HCT116 (cell line): Measurements from ENCODE around the gene ABHD12. TPM values are rescaled to one million over a fixed set of nuclear protein-coding genes. Genes with fewer than 3 reads are reported as not detected.

ENCODE experiments used
- ATAC-seq: fragments of 200-7000 bp; cut with Tn5 transposase; 2 replicates; pipeline ENCODE4 v1.9.1; 2020; ENCODE audit warnings: mild to moderate bottlenecking, moderate library complexity
- BruUV-seq: library from RNA; stranded (reverse); fragments of 400-500 nt; replicated peaks from 2 replicates; lab custom pipeline; 2021; lab: Mats Ljungman, UMichigan
- CTCF ChIA-PET: fragments of 300-600 bp; sonication (Branson Sonifier 250); formaldehyde crosslinking; loops from one replicate; lab custom pipeline; 2021; ENCODE audit warnings: antibody characterized with exemption; lab: Charles Lee
- POLR2A ChIA-PET: fragments of 300-600, 350-600 bp; sonication (Branson Sonifier 250); formaldehyde crosslinking; loops from one replicate; lab custom pipeline; 2021; ENCODE audit warnings: antibody characterized with exemption; lab: Charles Lee
- RAD21 ChIA-PET, 2 experiments: fragments of 300-600 bp; sonication (Branson Sonifier 250); formaldehyde crosslinking; loops; one replicate each; lab custom pipeline; 2023; ENCODE audit warnings: low total read pairs in 2 of 2; ENCODE audit not compliant: uncharacterized antibody in 2 of 2, unreplicated experiment in 2 of 2, low non-redundant PET in 1 of 2; lab: Charles Lee
- DNase-seq: peaks from one replicate; pipeline ENCODE4 v3.0.0-alpha.2; 2010; ENCODE audit warnings: low read depth, low spot score
- H2AFZ ChIP-seq: fragments of 200-600 bp; shearing (Covaris generic), sonication (generic); 2 replicates; pipeline ENCODE4 v1.6.1; 2017; ENCODE audit warnings: low read depth, mixed run types, mixed read lengths, antibody characterized with exemption, low read length; ENCODE audit not compliant: poor library complexity, severe bottlenecking
- H3K27ac ChIP-seq: 2 replicates; pipeline ENCODE4 v1.5.1; 2012; ENCODE audit warnings: low read depth, low read length
- H3K27me3 ChIP-seq: fragments of 200-600 bp; sonication (generic); 2 replicates; pipeline ENCODE4 v1.6.1; 2016; ENCODE audit warnings: mixed run types, low read length, mixed read lengths; ENCODE audit not compliant: insufficient read depth
- H3K36me3 ChIP-seq, 2 experiments: fragments of 200-500 bp in 1 of 2; fragments of 200-600 bp in 1 of 2; sonication (Bioruptor generic) in 1 of 2; sonication (generic) in 1 of 2; 2 replicates each; pipeline versions ENCODE4 v1.5.1 to v1.6.1; 2014 to 2016; ENCODE audit warnings: low read length in 2 of 2, inconsistent platforms in 1 of 2, mixed read lengths in 1 of 2, mixed run types in 1 of 2; ENCODE audit not compliant: insufficient read depth in 2 of 2, control insufficient read depth in 1 of 2
- H3K4me1 ChIP-seq, 2 experiments: fragments of 200-600 bp in 1 of 2; sonication (generic) in 1 of 2; 2 replicates each; pipeline versions ENCODE4 v1.5.1 to v1.6.1; 2012 to 2017; ENCODE audit warnings: low read length in 2 of 2, inconsistent platforms in 1 of 2, mild to moderate bottlenecking in 1 of 2, mixed read lengths in 1 of 2, mixed run types in 1 of 2, moderate library complexity in 1 of 2; ENCODE audit not compliant: insufficient read depth in 2 of 2, control insufficient read depth in 1 of 2
- H3K4me2 ChIP-seq: fragments of 200-600 bp; sonication (generic); 2 replicates; pipeline ENCODE4 v1.6.1; 2017; ENCODE audit warnings: mixed run types, low read length, mixed read lengths
- H3K4me3 ChIP-seq, 2 experiments: fragments of 200-600 bp in 1 of 2; sonication (generic) in 1 of 2; replicated peaks in 1 of 2; 2 replicates each; pipeline ENCODE4 v1.5.1; 2011 to 2016; ENCODE audit warnings: low read length in 2 of 2, control low read depth in 1 of 2, low read depth in 1 of 2, mild to moderate bottlenecking in 1 of 2, mixed read lengths in 1 of 2, mixed run types in 1 of 2
- H3K79me2 ChIP-seq: fragments of 200-600 bp; sonication (generic); 2 replicates; pipeline ENCODE4 v1.6.1; 2017; ENCODE audit warnings: mild to moderate bottlenecking, mixed run types, low read length, moderate library complexity, mixed read lengths; ENCODE audit not compliant: insufficient read depth
- H3K9ac ChIP-seq: fragments of 200-600 bp; sonication (generic); 2 replicates; pipeline ENCODE4 v1.6.1; 2016; ENCODE audit warnings: low read length, mixed read lengths
- H3K9me2 ChIP-seq: fragments of 200-600 bp; sonication (generic), shearing (Covaris generic); 2 replicates; pipeline ENCODE4 v1.6.1; 2017; ENCODE audit warnings: mixed run types, mild to moderate bottlenecking, moderate library complexity; ENCODE audit not compliant: insufficient read depth
- H3K9me3 ChIP-seq, 2 experiments: fragments of 200-500 bp in 1 of 2; fragments of 200-600 bp in 1 of 2; sonication (Bioruptor generic) in 1 of 2; sonication (generic) in 1 of 2; 2 replicates each; pipeline ENCODE4 v1.6.1; 2014 to 2017; ENCODE audit warnings: low read length in 2 of 2, mixed read lengths in 2 of 2, inconsistent platforms in 1 of 2, low read depth in 1 of 2, mild to moderate bottlenecking in 1 of 2, mixed run types in 1 of 2, moderate library complexity in 1 of 2; ENCODE audit not compliant: control insufficient read depth in 1 of 2, insufficient read depth in 1 of 2
- H4K20me1 ChIP-seq: fragments of 200-600 bp; sonication (generic), shearing (Covaris generic); 2 replicates; pipeline ENCODE4 v1.6.1; 2017; ENCODE audit warnings: mixed run types, mild to moderate bottlenecking, moderate library complexity; ENCODE audit not compliant: insufficient read depth
- CEBPB ChIP-seq: IDR thresholded peaks from 2 replicates; pipeline ENCODE4 v1.6.1; 2012; ENCODE audit warnings: low read depth
- EZH2 ChIP-seq: fragments of 200-600 bp; sonication (generic); IDR thresholded peaks from 2 replicates; pipeline ENCODE4 v1.6.1; 2017; ENCODE audit warnings: antibody characterized with exemption, mixed run types
- EZH2phosphoT487 ChIP-seq: fragments of 200-600 bp; IDR thresholded peaks from 2 replicates; pipeline ENCODE4 v1.6.1; 2018; ENCODE audit warnings: antibody characterized with exemption, borderline replicate concordance
- FOSL1 ChIP-seq: IDR thresholded peaks from 2 replicates; pipeline ENCODE4 v1.6.1; 2012; ENCODE audit warnings: low read depth
- JUND ChIP-seq: IDR thresholded peaks from 2 replicates; pipeline ENCODE4 v1.6.1; 2012
- MAX ChIP-seq: IDR thresholded peaks from 2 replicates; pipeline ENCODE4 v1.6.1; 2012
- POLR2A ChIP-seq: IDR thresholded peaks from 2 replicates; pipeline ENCODE4 v1.7.0; 2011; ENCODE audit warnings: borderline replicate concordance; ENCODE audit not compliant: insufficient read depth, insufficient read length; ENCODE audit errors: extremely low read depth
- POLR2AphosphoS5 ChIP-seq: IDR thresholded peaks from 2 replicates; pipeline ENCODE4 v1.6.1; 2011; ENCODE audit warnings: mild to moderate bottlenecking, low read depth, low read length, moderate library complexity
- RAD21 ChIP-seq: IDR thresholded peaks from 2 replicates; pipeline ENCODE4 v1.6.1; 2012; ENCODE audit warnings: low read depth, mild to moderate bottlenecking
- SIN3A ChIP-seq: IDR thresholded peaks from 2 replicates; pipeline ENCODE4 v1.6.1; 2012; ENCODE audit warnings: low read depth
- SP1 ChIP-seq: IDR thresholded peaks from 2 replicates; pipeline ENCODE4 v1.6.1; 2012; ENCODE audit warnings: low read depth
- SRF ChIP-seq: IDR thresholded peaks from 2 replicates; pipeline ENCODE4 v1.6.1; 2012; ENCODE audit warnings: low read depth
- TCF7L2 ChIP-seq: IDR thresholded peaks from 2 replicates; pipeline ENCODE4 v1.7.0; 2011; ENCODE audit warnings: borderline replicate concordance, inconsistent platforms; ENCODE audit not compliant: insufficient read depth, insufficient read length; ENCODE audit errors: extremely low read depth
- ZFX ChIP-seq: fragments of 450-650 bp; IDR thresholded peaks from 2 replicates; pipeline ENCODE4 v1.6.1; 2017
- ZNF274 ChIP-seq: fragments of 200-500 bp; sonication (Bioruptor generic); IDR thresholded peaks from 2 replicates; pipeline ENCODE4 v1.6.1; 2014; ENCODE audit warnings: mild to moderate bottlenecking, low read depth, low read length, inconsistent platforms
- intact Hi-C: fragments of 100-400 bp; cut with micrococcal nuclease; formaldehyde crosslinking; loops from 2 replicates; pipeline ENCODE4 v1.10.0; 2022
- total RNA-seq: library from RNA; stranded (reverse); gene quantifications from one replicate; pipeline ENCODE4 v1.2.1, GENCODE V29; 2021; ENCODE audit not compliant: unreplicated experiment
- TF ChIP-seq, protein P1 (sequence below): IDR thresholded peaks from 2 replicates; pipeline ENCODE4 v1.6.1; 2012; ENCODE audit warnings: low read depth
- TF ChIP-seq, protein P2 (sequence below), 3 experiments: fragments of 200-600 bp in 1 of 3; sonication (generic) in 1 of 3; IDR thresholded peaks in 2 of 3; conservative IDR thresholded peaks in 1 of 3; 2 replicates each; pipeline ENCODE4 v1.5.1; 2012 to 2017; ENCODE audit warnings: low read depth in 2 of 3, low read length in 2 of 3, antibody characterized with exemption in 1 of 3, borderline replicate concordance in 1 of 3, control low read depth in 1 of 3, mild to moderate bottlenecking in 1 of 3, mixed read lengths in 1 of 3, mixed run types in 1 of 3, moderate library complexity in 1 of 3; ENCODE audit not compliant: insufficient read depth in 1 of 3

ABHD12 gene
- total RNA-seq, 1 experiment from 2014 or later: 31.7 TPM

- RAD21 ChIA-PET: no interaction called here
- BruUV-seq: no TSS peak
- H3K36me3 ChIP-seq: no peaks in the 10 kb centered on the region; a peak in 1 of 4 replicates
- H3K9me2 ChIP-seq: no peaks in the 10 kb centered on the region
- H3K79me2 ChIP-seq: no peaks in the 10 kb centered on the region
- CTCF ChIA-PET: no interaction called here
- H3K9ac ChIP-seq: no peak overlapping the region
- no peak overlapping the region for H3K4me2 ChIP-seq
- no peak for DNase-seq
- H4K20me1 ChIP-seq: no peaks in the 10 kb centered on the region
- H3K4me1 ChIP-seq: peaks cover 32 to 33% of the 10 kb centered on the region in 2 experiments
- TF ChIP-seq SP1: no peak
- no peak for TF ChIP-seq EZH2
- TF ChIP-seq CEBPB: no peak
- TF ChIP-seq ZNF274: no peak
- no peak for TF ChIP-seq JUND
- TF ChIP-seq EZH2phosphoT487: no peak
- TF ChIP-seq SIN3A: no peak
- TF ChIP-seq POLR2A: no peak
- no peak for TF ChIP-seq RAD21
- TF ChIP-seq MAX: no peak
- TF ChIP-seq TCF7L2: no peak
- no peak for TF ChIP-seq FOSL1
- TF ChIP-seq, protein P1, sequence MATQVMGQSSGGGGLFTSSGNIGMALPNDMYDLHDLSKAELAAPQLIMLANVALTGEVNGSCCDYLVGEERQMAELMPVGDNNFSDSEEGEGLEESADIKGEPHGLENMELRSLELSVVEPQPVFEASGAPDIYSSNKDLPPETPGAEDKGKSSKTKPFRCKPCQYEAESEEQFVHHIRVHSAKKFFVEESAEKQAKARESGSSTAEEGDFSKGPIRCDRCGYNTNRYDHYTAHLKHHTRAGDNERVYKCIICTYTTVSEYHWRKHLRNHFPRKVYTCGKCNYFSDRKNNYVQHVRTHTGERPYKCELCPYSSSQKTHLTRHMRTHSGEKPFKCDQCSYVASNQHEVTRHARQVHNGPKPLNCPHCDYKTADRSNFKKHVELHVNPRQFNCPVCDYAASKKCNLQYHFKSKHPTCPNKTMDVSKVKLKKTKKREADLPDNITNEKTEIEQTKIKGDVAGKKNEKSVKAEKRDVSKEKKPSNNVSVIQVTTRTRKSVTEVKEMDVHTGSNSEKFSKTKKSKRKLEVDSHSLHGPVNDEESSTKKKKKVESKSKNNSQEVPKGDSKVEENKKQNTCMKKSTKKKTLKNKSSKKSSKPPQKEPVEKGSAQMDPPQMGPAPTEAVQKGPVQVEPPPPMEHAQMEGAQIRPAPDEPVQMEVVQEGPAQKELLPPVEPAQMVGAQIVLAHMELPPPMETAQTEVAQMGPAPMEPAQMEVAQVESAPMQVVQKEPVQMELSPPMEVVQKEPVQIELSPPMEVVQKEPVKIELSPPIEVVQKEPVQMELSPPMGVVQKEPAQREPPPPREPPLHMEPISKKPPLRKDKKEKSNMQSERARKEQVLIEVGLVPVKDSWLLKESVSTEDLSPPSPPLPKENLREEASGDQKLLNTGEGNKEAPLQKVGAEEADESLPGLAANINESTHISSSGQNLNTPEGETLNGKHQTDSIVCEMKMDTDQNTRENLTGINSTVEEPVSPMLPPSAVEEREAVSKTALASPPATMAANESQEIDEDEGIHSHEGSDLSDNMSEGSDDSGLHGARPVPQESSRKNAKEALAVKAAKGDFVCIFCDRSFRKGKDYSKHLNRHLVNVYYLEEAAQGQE: no peak
- no peak for TF ChIP-seq ZFX
- TF ChIP-seq POLR2AphosphoS5: no peak
- no peak for TF ChIP-seq SRF
- TF ChIP-seq, protein P2, sequence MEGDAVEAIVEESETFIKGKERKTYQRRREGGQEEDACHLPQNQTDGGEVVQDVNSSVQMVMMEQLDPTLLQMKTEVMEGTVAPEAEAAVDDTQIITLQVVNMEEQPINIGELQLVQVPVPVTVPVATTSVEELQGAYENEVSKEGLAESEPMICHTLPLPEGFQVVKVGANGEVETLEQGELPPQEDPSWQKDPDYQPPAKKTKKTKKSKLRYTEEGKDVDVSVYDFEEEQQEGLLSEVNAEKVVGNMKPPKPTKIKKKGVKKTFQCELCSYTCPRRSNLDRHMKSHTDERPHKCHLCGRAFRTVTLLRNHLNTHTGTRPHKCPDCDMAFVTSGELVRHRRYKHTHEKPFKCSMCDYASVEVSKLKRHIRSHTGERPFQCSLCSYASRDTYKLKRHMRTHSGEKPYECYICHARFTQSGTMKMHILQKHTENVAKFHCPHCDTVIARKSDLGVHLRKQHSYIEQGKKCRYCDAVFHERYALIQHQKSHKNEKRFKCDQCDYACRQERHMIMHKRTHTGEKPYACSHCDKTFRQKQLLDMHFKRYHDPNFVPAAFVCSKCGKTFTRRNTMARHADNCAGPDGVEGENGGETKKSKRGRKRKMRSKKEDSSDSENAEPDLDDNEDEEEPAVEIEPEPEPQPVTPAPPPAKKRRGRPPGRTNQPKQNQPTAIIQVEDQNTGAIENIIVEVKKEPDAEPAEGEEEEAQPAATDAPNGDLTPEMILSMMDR (IDR thresholded peaks at IDR 0.05 in 2 of 3, conservative IDR thresholded peaks at IDR 0.05 in 1 of 3; ENCODE audit: borderline replicate concordance in 1 of 3, insufficient read depth in 1 of 3, low read depth in 2 of 3, low read length in 2 of 3): no peak
- TF ChIP-seq, all 23 proteins: peak for 0
- no peaks in the 10 kb centered on the region for H3K27me3 ChIP-seq
- H2AFZ ChIP-seq: no peak overlapping the region
- ATAC-seq: no peak
- no peak overlapping the region for H3K4me3 ChIP-seq
- POLR2A ChIA-PET: no interaction called here
- intact Hi-C loops: loop anchor here (10.0 kb wide), 2 partner anchors 49 to 271 kb away; no protein-coding TSS in a partner anchor
- no peaks in the 10 kb centered on the region for H3K9me3 ChIP-seq
- H3K27ac ChIP-seq: no peak overlapping the region
These were observed 86.5 kb downstream of the ABHD12 start for GRCh38 chr20:25304025-25304549.
